ENCODE data around the gene ICAM3. TPM values are rescaled to one million over a fixed set of nuclear protein-coding genes. Genes with fewer than 3 reads are reported as not detected.

The ICAM3 gene
- total RNA-seq, 6 experiments from 2014 or later, result 14.7 to 17.7 (median 16.8) TPM

DNA sequence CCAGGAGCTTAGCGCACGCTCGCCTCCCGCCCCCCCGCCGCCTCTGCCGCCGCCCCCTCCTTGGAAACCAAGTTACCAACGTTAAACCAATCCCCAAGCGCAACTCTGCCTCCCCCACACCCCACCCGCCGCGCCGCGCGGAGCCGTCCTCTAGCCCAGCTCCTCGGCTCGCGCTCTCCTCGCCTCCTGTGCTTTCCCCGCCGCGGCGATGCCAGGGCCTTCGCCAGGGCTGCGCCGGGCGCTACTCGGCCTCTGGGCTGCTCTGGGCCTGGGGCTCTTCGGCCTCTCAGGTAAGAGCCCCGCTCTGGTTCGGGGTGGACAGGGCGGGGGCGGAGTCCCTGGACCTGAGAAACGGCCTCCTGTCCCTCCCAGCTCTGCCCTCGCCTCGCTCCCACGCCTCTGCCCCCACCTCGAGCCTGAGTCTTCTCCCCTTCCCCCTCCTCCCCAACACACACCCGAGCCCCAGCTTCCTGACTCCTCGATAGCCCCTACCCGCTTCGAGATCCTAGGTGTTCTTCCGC is 49.5 kb downstream of the ICAM3 start, which contains the start of gene ICAM5:
TSS of gene ICAM5 (plus strand) at position 117 of the 521 bp plus-strand sequence. CDS start at position 209, 92 bp downstream.
- Mint-ChIP-seq H3K4me3 (peak within 1 kb of the TSS; percentile 91), H3K4me1 (ENCODE audit: low read depth) (peaks cover 35% of the 10 kb centered on the region), H3K36me3 (ENCODE audit: low read depth) (peaks cover 16% of the 10 kb centered on the region), H3K27me3 (ENCODE audit: insufficient read depth) (peaks cover 8% of the 10 kb centered on the region), H3K27ac (peak within 1 kb of the TSS; percentile 96), H3K9me3 (no peaks in the 10 kb centered on the region; the same call in 1 of the 2 replicates)
- TF ChIP-seq, protein P1, sequence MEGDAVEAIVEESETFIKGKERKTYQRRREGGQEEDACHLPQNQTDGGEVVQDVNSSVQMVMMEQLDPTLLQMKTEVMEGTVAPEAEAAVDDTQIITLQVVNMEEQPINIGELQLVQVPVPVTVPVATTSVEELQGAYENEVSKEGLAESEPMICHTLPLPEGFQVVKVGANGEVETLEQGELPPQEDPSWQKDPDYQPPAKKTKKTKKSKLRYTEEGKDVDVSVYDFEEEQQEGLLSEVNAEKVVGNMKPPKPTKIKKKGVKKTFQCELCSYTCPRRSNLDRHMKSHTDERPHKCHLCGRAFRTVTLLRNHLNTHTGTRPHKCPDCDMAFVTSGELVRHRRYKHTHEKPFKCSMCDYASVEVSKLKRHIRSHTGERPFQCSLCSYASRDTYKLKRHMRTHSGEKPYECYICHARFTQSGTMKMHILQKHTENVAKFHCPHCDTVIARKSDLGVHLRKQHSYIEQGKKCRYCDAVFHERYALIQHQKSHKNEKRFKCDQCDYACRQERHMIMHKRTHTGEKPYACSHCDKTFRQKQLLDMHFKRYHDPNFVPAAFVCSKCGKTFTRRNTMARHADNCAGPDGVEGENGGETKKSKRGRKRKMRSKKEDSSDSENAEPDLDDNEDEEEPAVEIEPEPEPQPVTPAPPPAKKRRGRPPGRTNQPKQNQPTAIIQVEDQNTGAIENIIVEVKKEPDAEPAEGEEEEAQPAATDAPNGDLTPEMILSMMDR (IDR thresholded peaks at IDR 0.05), result no peak
- DNase-seq, result peak; percentile 49

DNA sequence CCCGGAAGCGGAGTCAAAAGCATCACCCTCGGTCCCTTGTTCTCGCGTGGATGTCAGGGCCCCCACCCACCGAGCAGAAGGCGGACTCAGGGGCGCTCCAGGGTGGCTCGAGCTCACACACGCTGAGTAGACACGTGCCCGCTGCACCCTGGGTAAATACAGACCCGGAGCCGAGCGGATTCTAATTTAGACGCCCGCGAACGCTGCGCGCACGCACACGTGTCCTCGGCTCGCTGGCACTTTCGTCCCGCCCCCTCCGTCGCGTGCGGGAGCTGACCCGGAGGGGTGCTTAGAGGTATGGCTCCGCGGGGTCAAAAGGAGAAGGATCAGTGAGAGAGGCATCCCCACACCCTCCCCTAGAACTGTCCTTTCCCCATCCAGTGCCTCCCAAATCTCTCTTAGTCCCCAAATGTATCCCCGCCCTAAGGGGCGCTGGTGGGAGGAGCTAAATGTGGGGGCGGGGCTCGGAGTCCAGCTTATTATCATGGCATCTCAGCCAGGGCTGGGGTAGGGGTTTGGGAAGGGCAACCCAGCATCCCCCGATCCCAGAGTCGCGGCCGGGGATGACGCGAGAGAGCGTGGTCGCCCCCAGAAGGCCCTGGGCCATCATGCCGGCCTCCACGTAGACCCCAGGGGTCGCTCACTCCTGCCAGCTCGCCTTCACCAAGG is 50.1 kb downstream of the ICAM3 start:
- H3K4me1 Mint-ChIP-seq (ENCODE audit: low read depth), result peaks cover 35% of the 10 kb centered on the region
- no peaks in the 10 kb centered on the region; the same call in 1 of the 2 replicates for H3K9me3 Mint-ChIP-seq
- H3K36me3 Mint-ChIP-seq (ENCODE audit: low read depth), result peaks cover 16% of the 10 kb centered on the region
- H3K27me3 Mint-ChIP-seq (ENCODE audit: insufficient read depth), result peaks cover 8% of the 10 kb centered on the region
- H3K27ac Mint-ChIP-seq, result peak overlapping the region; percentile 96
- DNase-seq, result peak; percentile 78
- peak overlapping the region; percentile 91 for H3K4me3 Mint-ChIP-seq
- TF ChIP-seq, protein P1 (IDR thresholded peaks at IDR 0.05), result no peak

DNA sequence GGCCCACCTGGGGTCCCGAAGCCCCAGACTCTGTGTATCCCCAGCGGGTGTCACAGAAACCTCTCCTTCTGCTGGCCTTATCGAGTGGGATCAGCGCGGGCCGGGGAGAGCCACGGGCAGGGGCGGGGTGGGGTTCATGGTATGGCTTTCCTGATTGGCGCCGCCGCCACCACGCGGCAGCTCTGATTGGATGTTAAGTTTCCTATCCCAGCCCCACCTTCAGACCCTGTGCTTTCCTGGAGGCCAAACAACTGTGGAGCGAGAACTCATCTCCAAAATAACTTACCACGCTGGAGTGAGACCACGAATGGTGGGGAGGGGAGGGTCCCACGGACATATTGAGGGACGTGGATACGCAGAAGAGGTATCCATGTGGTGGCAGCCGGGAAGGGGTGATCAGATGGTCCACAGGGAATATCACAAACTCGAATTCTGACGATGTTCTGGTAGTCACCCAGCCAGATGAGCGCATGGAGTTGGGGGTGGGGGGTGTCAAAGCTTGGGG is 50.7 kb downstream of the ICAM3 start:
- Mint-ChIP-seq H3K27ac (peak overlapping the region; percentile 96), H3K9me3 (no peaks in the 10 kb centered on the region; the same call in 1 of the 2 replicates), H3K4me3 (peak overlapping the region; percentile 91), H3K36me3 (ENCODE audit: low read depth) (peaks cover 16% of the 10 kb centered on the region), H3K27me3 (ENCODE audit: insufficient read depth) (peaks cover 8% of the 10 kb centered on the region), H3K4me1 (ENCODE audit: low read depth) (peaks cover 35% of the 10 kb centered on the region)
- TF ChIP-seq, protein P1 (IDR thresholded peaks at IDR 0.05), result no peak
- DNase-seq, result peak; percentile 63

DNA sequence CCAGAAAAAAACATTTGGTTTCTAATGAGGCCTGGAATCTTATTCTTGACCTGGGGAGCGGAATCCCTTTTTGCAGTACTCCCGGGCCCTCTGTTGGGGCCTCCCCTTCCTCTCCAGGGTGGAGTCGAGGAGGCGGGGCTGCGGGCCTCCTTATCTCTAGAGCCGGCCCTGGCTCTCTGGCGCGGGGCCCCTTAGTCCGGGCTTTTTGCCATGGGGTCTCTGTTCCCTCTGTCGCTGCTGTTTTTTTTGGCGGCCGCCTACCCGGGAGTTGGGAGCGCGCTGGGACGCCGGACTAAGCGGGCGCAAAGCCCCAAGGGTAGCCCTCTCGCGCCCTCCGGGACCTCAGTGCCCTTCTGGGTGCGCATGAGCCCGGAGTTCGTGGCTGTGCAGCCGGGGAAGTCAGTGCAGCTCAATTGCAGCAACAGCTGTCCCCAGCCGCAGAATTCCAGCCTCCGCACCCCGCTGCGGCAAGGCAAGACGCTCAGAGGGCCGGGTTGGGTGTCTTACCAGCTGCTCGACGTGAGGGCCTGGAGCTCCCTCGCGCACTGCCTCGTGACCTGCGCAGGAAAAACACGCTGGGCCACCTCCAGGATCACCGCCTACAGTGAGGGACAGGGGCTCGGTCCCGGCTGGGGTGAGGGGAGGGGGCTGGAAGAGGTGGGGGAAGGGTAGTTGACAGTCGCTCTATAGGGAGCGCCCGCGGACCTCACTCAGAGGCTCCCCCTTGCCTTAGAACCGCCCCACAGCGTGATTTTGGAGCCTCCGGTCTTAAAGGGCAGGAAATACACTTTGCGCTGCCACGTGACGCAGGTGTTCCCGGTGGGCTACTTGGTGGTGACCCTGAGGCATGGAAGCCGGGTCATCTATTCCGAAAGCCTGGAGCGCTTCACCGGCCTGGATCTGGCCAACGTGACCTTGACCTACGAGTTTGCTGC is 52.4 kb downstream of the ICAM3 start, which contains the start of gene ICAM4:
TSS of gene ICAM4 (plus strand) at position 153 of the 935 bp plus-strand sequence. CDS start at position 211, 58 bp downstream.
- H3K4me3 Mint-ChIP-seq, result no peak within 1 kb of the TSS
- H3K4me1 Mint-ChIP-seq (ENCODE audit: low read depth), result peaks cover 34% of the 10 kb centered on the region
- H3K27me3 Mint-ChIP-seq (ENCODE audit: insufficient read depth), result peaks cover 8% of the 10 kb centered on the region
- DNase-seq, result no peak
- H3K27ac Mint-ChIP-seq, result no peak within 1 kb of the TSS
- TF ChIP-seq, protein P1 (IDR thresholded peaks at IDR 0.05), result no peak
- H3K9me3 Mint-ChIP-seq, result no peaks in the 10 kb centered on the region
- peaks cover 6% of the 10 kb centered on the region for H3K36me3 Mint-ChIP-seq (ENCODE audit: low read depth)

GRCh38 chr19:10285393-10285792 is 54.0 kb downstream of the ICAM3 start:
- Mint-ChIP-seq H3K27me3 (ENCODE audit: insufficient read depth) (peaks cover 3% of the 10 kb centered on the region; the same call in 1 of the 2 replicates), H3K27ac (no peak overlapping the region), H3K36me3 (ENCODE audit: low read depth) (peaks cover 6% of the 10 kb centered on the region; the same call in 1 of the 2 replicates), H3K4me1 (ENCODE audit: low read depth) (peaks cover 22% of the 10 kb centered on the region), H3K9me3 (no peaks in the 10 kb centered on the region), H3K4me3 (no peak overlapping the region)
- no peak for DNase-seq
- TF ChIP-seq, protein P1 (IDR thresholded peaks at IDR 0.05), result no peak

Data from HFFc6 (cell line).